GM19438 (cell line): ENCODE data around the gene CCR5AS.
"Not testable (repeated sequence)": the region's sequence is repeated elsewhere in the genome, so short reads cannot be mapped to it uniquely, and the experiment has no call there.

Experiments
- ATAC-seq: cut with Tn5 transposase; IDR thresholded peaks from one replicate; pipeline ENCODE4 v1.9.1; 2021; ENCODE audit warnings: low read depth; ENCODE audit not compliant: unreplicated experiment

The CCR5AS gene

DNA sequence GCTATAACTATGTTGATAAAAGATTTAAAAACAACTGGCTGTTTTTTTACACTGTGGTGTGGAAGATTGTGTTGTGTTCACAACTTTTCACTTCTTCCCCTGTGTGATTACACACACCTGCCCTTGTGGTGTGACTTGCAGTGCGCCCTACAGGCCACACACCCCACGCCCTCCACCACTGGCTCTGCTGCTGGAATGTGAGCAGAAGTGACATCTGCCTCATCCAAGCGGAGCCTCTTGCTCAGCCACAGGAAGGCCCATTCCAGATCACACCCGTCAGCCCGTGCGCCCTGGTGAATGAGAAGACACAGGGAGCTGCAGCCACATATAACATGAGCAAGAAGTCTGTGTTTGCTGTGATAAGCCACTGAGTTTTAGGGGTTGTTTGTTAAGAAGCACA lies 46.0 kb downstream of the CCR5AS start:
- ATAC-seq: no peak

DNA sequence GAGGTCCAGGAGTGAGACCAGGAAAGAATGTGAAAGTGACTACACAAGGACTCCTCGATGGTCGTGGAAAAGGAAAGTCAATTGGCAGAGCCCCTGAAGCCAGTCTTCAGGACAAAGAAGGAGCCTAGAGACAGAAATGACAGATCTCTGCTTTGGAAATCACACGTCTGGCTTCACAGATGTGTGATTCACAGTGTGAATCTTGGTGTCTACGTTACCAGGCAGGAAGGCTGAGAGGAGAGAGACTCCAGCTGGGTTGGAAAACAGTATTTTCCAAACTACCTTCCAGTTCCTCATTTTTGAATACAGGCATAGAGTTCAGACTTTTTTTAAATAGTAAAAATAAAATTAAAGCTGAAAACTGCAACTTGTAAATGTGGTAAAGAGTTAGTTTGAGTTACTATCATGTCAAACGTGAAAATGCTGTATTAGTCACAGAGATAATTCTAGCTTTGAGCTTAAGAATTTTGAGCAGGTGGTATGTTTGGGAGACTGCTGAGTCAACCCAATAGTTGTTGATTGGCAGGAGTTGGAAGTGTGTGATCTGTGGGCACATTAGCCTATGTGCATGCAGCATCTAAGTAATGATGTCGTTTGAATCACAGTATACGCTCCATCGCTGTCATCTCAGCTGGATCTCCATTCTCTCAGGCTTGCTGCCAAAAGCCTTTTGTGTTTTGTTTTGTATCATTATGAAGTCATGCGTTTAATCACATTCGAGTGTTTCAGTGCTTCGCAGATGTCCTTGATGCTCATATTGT lies 47.0 kb downstream of the CCR5AS start:
- ATAC-seq: no peak

DNA sequence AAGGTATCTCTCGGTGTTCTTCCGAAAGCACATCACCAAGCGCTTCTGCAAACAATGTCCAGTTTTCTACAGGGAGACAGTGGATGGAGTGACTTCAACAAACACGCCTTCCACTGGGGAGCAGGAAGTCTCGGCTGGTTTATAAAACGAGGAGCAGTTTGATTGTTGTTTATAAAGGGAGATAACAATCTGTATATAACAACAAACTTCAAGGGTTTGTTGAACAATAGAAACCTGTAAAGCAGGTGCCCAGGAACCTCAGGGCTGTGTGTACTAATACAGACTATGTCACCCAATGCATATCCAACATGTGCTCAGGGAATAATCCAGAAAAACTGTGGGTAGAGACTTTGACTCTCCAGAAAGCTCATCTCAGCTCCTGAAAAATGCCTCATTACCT lies 48.4 kb downstream of the CCR5AS start:
- ATAC-seq: no peak

DNA sequence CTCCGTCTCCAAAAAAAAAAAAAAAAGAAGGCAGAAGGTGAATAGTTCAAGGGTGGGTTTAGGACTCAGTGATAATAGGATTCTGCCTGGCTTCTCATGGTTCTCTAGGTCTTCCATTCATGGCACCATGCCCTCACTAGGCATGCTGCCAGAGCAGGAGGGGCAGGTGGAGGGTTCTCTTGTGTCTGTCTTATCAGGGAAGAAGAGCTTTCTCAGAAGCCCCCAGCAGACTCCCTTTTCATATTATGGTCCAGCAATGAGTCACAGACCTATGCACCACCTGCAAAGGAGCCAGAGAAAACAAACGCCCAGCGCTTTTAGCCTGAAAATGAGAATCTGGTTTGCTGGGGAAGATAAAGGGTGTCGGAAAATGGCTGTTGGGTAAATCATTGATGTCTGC lies 50.0 kb downstream of the CCR5AS start:
- no peak for ATAC-seq

DNA sequence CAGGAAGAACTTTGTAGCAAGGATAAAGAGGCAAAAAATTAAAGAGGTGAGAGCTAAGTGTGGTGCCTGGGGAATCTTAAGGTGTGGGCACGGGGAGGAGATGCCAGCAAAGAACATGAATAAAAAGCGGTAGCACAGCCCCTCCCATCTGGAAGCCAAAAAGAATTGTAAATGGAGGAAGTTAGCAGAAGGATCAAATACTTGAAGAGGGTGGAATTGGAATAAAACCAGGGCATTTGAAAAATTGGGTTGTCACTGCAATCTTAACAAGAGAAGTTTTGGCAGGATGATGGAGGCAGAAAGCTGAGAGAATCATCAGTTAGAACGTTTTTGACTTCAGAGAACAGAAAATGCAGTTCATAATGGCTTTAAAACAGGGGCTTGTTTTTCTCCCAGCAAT lies 50.6 kb downstream of the CCR5AS start:
- no peak for ATAC-seq

DNA sequence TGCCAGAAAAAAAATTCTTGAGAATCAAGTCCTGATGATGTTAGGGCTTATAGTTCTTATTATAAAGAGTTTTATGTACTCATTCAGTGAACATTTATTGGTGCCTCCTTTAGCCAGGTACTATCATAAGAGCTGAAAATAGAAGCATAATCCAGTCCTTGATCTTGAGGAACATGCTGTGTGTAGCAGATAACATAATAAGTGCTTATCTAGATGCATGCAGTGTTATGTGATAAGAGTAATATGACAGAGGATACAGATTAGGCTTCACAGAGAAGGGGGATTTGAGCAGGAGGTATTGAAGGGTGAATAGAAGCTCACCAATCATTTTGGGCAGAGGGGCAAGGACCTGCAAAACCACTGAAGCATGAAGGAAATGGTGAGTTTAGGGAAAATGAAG lies 51.9 kb downstream of the CCR5AS start:
- no peak for ATAC-seq

DNA sequence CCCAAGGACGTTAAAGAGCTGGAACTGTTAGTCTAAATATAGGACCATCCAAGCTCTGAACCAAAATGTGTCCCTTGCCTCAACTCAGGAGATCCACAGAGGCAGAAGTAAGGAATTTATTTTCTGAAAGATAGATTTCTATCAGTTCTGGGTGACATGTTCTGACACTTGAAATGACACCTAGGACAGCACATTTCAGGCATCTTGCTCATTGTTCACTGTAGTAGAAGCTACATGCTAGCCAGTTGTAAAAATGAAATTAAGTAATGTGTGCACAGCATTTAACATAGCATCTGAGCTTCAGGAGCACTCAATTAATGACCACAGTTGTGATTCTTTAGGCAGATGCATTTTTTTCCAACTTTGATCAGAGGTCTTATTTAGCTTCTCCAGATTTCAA lies 52.4 kb downstream of the CCR5AS start:
- no peak for ATAC-seq

DNA sequence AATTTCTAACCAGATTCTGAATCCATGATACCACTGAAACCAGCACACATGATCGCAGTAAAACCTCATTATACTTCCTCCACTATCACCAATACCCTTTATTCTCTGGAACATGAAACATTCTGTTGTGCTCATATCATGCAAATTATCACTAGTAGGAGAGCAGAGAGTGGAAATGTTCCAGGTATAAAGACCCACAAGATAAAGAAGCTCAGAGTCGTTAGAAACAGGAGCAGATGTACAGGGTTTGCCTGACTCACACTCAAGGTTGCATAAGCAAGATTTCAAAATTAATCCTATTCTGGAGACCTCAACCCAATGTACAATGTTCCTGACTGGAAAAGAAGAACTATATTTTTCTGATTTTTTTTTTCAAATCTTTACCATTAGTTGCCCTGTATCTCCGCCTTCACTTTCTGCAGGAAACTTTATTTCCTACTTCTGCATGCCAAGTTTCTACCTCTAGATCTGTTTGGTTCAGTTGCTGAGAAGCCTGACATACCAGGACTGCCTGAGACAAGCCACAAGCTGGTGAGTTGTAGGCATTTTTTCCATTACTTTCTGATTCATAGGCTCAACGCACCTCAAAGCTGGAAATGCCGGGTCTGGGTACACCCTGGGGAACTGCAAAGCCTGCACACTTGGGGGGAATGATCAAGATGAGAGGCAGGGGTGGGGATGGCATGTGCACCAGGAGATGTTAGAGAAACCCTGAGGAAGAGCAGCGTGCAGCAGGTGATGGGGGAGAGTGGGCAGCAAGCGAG lies 53.0 kb downstream of the CCR5AS start, which contains the start of gene CCR2:
TSS of gene CCR2 (plus strand) at position 465 of the 764 bp plus-strand sequence. CDS start 3,417 bp downstream, outside the sequence.
- ATAC-seq: no peak

DNA sequence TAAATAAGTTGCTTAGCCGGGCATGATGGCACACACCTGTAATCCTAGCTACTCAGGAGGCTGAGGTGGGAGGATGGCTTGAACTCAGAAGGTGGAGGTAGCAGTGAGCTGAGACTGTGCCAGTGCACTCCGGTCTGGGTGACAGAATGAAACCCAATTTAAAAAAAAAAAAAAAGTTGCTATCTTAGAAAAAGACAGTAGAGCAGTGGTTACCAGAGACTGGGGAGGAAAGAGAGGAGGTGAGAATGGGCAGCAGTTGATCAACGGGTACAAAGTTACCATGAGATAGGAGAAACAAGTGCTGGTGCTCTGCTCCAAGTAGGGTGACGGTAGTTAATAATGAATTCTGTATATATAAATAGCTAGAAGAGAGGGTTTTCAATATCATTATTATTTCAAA lies 53.8 kb downstream of the CCR5AS start:
- no peak for ATAC-seq

DNA sequence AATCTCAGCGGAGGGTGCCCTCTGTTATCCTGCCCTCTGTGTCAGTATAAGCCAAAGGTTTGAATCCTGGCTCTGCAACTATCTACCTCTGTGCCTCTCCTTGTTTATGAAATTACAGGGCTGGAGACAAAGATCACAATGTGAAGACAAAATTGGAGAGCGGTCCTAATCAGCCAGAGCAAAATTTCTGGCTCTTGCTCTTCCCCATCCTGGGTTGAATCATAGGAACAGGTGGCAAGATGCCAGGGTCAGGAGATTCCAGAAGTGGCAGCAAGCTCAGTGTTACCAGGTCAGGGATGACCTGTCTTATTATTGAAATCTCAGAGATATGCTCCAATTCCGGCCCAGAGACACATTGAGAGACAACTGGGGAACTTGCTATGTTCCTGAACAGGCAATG lies 55.2 kb downstream of the CCR5AS start:
- no peak for ATAC-seq

DNA sequence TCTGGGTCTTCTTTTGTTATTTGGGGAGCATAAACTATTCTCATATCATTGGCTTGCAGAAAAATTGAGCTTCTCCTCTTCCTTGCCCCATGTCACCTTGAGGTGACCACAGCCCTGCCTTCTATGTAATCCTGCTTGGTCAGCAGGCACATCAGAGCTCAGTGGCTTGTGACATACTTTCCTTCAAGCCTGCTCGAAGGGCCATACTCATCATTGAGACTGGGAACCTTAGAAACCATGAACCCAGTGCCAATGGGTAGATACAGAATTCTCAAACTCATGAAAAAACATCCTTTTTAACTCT lies 56.7 kb downstream of the CCR5AS start:
- ATAC-seq: peak; percentile 27

DNA sequence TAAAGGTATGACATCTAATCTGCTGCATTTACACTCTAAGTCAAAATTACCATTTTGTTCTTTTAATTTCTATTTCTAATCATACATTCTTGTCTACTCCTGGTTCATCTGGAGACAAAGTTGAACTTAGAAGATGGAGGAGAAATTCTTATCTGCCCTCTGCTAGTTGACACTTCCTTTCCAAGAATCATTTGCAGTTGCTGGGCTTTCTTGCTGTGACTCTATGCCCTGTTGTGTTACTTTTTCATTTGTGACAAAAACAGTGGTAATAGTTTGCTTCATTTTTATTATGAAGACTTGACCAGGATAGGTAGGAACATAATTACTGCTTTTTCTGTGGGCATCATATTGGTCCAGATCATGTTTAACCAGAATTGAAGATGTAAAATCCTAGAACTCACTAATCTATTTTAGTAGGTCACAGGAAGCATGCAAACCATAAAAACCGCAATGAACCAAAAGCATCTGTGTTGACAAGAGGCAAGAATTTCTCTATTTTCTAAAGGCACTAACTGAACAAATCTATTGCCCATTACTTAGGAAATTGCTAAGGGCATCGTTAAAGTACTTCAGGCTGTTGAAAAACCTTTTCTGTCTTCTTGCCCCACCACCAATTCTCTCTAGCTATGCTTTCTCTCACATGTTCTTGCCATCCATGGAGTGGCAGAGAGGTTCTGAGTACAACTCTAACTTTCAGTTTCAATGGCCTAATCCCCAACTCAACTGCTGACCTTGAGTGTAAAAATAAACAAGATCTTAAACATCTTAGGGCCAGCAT lies 57.2 kb downstream of the CCR5AS start:
- ATAC-seq: peak; percentile 64

DNA sequence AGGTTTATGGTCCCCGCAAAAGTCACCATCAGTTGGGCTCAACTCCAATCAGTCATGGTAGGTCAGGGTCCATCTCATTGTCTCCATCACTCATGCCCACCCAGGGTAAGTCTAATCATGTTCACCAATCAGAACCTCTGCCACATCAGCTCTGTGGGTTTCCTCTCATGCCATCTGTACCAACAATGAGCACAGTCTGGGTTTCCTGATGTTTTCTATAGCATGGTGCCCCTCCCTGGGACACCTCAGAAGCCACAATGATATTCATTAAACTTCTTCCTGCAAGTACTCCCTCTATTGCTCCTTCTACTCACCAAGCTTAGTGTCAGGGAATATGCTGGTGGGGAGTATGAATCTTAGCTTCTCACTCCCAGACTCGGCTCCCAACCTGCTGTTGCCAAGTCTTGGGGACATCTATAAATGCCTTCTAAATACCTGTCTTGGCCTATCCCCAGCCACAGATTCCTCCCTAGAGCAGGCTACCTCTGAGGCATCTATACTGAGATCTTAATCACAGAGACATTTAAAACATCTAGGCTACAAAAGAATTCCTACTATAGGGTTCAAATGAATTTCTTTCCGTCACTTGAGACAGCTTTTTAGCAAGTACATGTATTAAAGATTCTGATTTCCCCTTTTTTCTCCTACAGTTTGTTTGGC lies 57.9 kb downstream of the CCR5AS start:
- ATAC-seq: no peak

DNA sequence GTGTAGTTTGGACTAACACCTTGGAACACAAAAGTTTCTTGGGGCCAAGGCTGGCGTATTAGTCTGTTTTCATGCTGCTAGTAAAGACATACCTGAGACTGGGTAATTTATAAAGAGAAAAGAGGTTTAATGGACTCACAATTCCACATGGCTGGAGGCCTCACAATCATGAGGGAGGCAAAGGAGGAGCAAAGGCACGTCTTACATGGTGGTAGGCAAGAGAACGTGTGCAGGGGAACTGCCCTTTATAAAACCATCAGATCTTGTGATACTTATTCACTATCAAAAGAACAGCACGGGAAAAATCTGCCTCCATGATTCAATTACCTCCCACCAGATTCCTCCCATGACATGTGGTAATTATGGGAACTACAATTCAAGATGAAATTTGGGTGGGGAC lies 62.4 kb downstream of the CCR5AS start:
- no peak for ATAC-seq

DNA sequence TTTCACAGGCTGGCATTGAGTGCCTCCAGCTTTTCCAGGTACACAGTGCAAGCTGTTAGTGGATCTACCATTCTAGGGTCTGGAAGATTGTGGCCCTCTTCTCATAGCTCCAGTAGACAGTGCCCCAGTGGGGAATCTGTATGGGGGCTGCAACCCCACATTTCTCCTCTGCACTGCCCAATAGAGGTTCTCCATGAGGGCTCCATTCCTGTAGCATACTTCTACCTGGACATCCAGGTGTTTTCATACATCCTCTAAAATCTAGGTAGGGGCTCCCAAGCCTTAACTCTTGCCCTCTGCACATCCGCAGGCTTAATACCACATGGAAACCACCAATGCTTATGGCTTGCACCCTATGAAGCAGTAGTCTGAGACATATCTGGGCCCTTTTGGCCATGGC lies 68.0 kb downstream of the CCR5AS start:
- no peak for ATAC-seq

DNA sequence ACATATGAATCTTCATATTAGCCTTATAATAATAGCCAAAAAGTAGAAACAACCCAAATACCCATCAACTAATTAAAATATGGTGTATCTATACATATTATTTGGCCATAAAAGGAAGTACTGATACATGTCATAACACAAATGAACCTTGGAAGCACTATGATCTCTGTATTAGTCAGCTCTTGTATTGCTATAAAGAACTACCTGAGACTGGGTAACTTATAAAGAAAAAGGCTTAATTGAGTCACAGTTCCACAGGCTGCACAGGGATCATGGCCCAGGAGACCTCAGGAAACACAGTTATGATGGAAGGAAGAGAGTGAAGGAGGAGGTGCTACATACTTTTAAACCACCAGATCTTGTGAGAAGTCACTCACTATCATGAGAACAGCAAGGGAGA lies 69.0 kb downstream of the CCR5AS start:
- no peak for ATAC-seq

DNA sequence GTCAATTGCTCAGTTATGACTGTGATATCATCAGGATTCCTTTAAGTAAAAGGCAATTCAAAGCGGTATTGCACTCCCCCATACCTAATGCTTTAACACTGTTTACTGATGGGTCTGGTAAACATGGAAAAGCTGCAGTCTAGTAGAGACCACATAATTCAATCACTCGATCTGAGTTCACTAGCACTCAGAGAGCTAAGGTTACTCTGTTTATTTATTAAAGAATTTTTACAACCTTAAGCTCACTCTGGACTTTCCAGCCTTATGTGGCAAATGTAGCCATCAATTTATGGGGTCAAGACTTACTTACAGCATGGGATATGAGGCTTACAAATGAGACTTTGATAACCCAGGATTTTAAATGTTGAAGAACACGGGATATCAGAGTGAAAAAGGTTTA lies 71.3 kb downstream of the CCR5AS start:
- no peak for ATAC-seq

DNA sequence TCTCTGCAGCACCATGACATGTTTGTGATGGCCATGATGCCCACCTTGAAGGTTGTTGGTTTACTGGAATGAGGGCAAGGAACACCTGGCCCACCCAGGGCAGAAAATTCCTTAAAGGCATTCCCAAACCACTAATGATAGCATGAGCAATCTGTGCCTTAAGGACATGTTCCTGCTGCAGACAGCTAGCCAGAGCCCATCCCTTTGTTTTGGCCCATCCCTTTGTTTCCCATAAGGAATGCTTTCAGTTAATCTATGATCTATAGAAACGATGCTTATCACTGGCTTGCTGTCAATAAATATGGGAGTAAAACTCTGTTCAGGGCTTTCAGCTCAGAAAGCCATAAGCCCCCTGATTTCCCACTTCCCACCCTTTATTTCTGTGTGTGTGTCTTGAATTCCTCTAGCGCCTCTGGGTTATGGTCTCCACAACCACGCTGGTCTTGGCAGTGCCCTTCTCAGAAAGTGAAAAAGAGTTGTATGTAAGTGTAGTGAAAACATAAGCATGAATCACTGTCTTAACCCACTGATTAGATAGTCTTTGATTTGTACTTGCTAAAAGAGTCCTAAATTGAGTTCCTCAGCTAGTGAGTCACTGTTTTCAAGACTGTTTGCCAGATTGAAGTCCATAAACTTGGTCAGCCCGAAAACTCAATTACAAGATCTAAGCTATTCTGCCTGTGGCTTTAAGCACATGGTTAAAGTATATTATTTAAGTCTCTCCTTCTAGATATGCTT lies 72.0 kb downstream of the CCR5AS start:
- ATAC-seq: no peak

DNA sequence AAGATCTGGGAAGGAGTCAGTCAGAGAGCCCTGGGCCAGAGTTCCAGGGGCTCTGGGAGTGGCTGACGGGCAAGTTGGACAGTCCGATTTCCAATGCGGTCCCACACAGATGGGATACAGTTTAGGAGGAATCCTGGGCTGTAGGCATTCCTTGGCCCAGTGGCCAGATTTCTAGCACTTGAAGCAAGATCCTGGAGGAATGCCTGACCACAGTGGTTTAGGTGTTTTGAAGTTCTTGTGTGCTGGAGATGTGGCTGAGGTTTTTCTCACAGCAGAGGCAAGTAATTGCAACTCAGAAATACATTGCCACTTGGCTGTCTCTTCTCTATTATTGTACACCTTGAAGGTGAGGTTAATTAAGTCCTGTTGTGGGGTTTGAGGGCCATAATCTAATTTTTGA lies 76.2 kb downstream of the CCR5AS start:
- not testable (repeated sequence) for ATAC-seq

DNA sequence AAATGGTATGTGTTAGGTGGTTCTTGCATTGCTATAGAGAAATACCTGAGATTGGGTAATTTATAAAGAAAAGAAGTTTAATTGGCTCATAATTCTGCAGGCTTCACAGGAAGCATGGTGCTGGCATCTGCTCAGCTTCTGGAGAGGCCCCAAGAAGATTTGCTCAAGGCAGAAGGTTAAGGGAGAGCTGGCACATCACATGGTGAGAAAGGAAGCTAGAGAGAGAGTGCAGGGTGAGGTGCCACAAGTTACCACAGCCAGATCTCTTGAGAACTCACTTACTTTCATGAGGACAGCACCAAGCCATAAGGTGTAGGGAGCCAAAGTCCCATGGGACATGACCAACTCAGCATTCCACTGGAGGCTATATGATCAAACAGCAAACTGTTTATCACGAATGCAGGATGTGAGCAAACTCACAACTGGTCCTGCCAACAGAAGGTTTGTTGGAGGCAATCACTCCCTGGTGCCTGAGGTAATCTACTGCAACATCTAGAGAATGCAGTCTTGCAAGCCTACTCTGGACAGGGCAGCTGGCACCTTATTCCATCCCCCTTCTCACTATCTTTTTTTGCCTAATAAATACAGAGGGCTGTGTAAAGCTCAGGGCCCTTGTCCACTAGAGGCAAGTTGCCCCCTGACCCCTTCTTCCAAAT lies 81.1 kb downstream of the CCR5AS start:
- ATAC-seq: no peak
